RWPE1 (cell line): ENCODE results near the gene TACC2.
A peak's percentile ranks its signal among the peaks of the same experiment; 100 is the strongest.

Experiments
- CTCF ChIA-PET: fragments of 350-600 bp; sonication (Branson Sonifier 250); formaldehyde crosslinking; extraction: SDS; loops from one replicate; lab custom pipeline; 2021; lab: Yijun Ruan, JAX
- POLR2A ChIA-PET: fragments of 400-600 bp; formaldehyde crosslinking; extraction: SDS; loops from one replicate; lab custom pipeline; 2020; ENCODE audit warnings: antibody characterized with exemption; ENCODE audit not compliant: low non-redundant PET; lab: Yijun Ruan, JAX
- DNase-seq: peaks from one replicate; pipeline ENCODE4 v3.0.0; 2012; ENCODE audit warnings: low spot score
- H3K27ac ChIP-seq: fragments of 450-650 bp; 2 replicates; pipeline ENCODE4 v1.5.1; 2017
- CTCF ChIP-seq: fragments of 450-650 bp; conservative IDR thresholded peaks from 2 replicates; pipeline ENCODE4 v1.5.1; 2017; ENCODE audit warnings: low read depth, mild to moderate bottlenecking

TACC2 gene

GRCh38 chr10:122181876-122182275 is 192.9 kb downstream of the TACC2 start:
- CTCF ChIA-PET = interaction anchor here (0.6 to 0.7 kb wide), 3 partner anchors 39 to 444 kb away, joined by 3 to 4 read pairs (median 4); no protein-coding TSS in a partner anchor
- DNase-seq = no peak
- H3K27ac ChIP-seq = no peak overlapping the region
- TF ChIP-seq CTCF = no peak
- POLR2A ChIA-PET = no interaction called here

DNA sequence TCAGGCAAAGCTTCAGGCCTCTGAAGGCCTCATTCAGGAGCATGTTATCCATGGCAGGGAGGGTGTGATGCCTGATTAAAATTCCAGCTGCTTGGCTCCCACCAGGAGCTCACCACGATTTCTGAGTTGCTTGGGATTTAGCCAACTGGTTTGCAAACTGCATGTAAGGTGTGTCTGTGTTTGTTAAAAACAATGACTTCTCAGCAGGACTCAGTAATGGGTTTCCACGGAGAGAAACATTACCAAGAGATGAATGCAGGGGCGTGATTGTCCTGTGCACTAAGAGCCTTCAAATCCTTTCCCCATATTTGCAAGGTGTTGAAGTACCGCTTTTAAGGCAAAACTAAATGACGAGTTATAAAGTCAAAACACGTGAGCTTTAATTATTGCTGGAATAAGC is 193.3 kb downstream of the TACC2 start:
- TF ChIP-seq CTCF = no peak
- ChIA-PET CTCF (interaction anchor here (0.6 to 0.7 kb wide), 3 partner anchors 38 to 443 kb away, joined by 3 to 4 read pairs (median 4); no protein-coding TSS in a partner anchor), POLR2A (no interaction called here)
- H3K27ac ChIP-seq = no peak overlapping the region
- no peak for DNase-seq

DNA sequence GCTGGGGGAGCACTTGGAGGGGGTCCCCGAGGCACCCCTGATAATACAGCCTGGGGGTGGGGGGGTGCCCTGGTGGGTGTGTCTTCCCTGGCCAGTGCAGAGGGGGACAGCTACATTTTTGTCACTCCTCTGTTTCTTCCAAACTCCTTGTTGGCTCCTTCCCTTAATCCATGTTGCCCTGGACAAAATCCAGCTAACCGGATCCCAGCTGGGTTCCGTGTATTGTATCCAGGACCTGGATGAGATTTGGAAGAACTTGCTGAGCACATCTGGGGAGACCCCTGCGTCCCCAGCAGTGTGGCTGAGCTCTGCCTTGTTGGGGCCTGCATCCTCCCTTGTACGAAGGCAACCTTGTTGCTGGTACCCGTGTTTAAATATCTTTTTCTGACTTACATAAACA is 195.3 kb downstream of the TACC2 start:
- peak overlapping the region; percentile 63 for H3K27ac ChIP-seq
- TF ChIP-seq CTCF = no peak
- no peak for DNase-seq
- ChIA-PET CTCF (interaction anchor here (0.6 kb wide), 1 partner anchor 35 kb away, joined by 3 read pairs; no protein-coding TSS in a partner anchor), POLR2A (no interaction called here)

- ChIA-PET CTCF (no interaction called here), POLR2A (no interaction called here)
- H3K27ac ChIP-seq = no peak overlapping the region
- no peak for TF ChIP-seq CTCF
- no peak for DNase-seq
Observed at GRCh38 chr10:122185643-122186042, 196.7 kb downstream of the TACC2 start.

- no peak for TF ChIP-seq CTCF
- ChIA-PET CTCF (interaction anchor here (0.6 to 1.0 kb wide), 3 partner anchors 28 to 56 kb away, joined by 3 to 4 read pairs (median 3); no protein-coding TSS in a partner anchor), POLR2A (no interaction called here)
- no peak for DNase-seq
- H3K27ac ChIP-seq = no peak overlapping the region
Observed at GRCh38 chr10:122186816-122187810, 198.2 kb downstream of the TACC2 start.

DNA sequence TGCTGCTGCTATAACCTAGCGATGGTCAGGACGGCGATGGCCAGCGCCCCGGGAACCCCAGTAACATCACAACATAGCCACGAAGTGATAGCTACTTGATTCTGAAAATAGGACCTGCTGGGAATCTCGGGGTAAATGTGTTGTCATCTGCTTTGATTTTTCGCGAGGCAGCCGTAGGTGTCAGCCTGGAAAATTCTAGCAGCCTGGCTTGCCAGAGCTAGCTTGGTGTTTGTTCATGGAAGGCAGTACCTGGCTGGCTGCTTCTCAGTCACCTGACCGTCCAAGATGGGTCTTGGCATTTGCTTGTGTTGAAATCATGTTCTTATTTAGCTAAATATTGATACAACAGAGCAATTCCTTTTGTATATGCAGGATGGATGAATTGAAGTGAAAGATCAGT is 199.7 kb downstream of the TACC2 start:
- ChIA-PET POLR2A (no interaction called here), CTCF (no interaction called here)
- no peak for DNase-seq
- H3K27ac ChIP-seq = no peak overlapping the region
- no peak for TF ChIP-seq CTCF
